Measurements from ENCODE around the gene CCDC34.

CCDC34 gene

GRCh38 chr11:27295928-27296327, 67.1 kb downstream of the CCDC34 start:
- H3K79me2 ChIP-seq (ENCODE audit: insufficient read depth, low read length) = no peaks in the 10 kb centered on the region
- no peak overlapping the region for H3K27ac ChIP-seq (ENCODE audit: low read length)
- no peak overlapping the region for H3K4me2 ChIP-seq (ENCODE audit: insufficient read depth, low read length)
- no peaks in the 10 kb centered on the region for H3K4me1 ChIP-seq (ENCODE audit: insufficient read depth, low read length)
- H4K20me1 ChIP-seq (ENCODE audit: insufficient read depth, low read length) = no peaks in the 10 kb centered on the region
- H3K27me3 ChIP-seq (ENCODE audit: insufficient read depth, low read length, poor library complexity) = no peaks in the 10 kb centered on the region
- H3K4me3 ChIP-seq (ENCODE audit: low read depth in 1 of 2, low read length in 2 of 2) = no peak overlapping the region
- peaks cover 11% of the 10 kb centered on the region for H3K9me3 ChIP-seq (ENCODE audit: insufficient read depth, low read length, severe bottlenecking)
- TF ChIP-seq, protein P1, sequence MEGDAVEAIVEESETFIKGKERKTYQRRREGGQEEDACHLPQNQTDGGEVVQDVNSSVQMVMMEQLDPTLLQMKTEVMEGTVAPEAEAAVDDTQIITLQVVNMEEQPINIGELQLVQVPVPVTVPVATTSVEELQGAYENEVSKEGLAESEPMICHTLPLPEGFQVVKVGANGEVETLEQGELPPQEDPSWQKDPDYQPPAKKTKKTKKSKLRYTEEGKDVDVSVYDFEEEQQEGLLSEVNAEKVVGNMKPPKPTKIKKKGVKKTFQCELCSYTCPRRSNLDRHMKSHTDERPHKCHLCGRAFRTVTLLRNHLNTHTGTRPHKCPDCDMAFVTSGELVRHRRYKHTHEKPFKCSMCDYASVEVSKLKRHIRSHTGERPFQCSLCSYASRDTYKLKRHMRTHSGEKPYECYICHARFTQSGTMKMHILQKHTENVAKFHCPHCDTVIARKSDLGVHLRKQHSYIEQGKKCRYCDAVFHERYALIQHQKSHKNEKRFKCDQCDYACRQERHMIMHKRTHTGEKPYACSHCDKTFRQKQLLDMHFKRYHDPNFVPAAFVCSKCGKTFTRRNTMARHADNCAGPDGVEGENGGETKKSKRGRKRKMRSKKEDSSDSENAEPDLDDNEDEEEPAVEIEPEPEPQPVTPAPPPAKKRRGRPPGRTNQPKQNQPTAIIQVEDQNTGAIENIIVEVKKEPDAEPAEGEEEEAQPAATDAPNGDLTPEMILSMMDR (IDR thresholded peaks at IDR 0.05; ENCODE audit: borderline replicate concordance, extremely low read depth, low read length, poor library complexity, severe bottlenecking) = no peak
- no peak for TF ChIP-seq EZH2 (IDR thresholded peaks at IDR 0.05; ENCODE audit: borderline replicate concordance, low read depth, low read length, severe bottlenecking)
- H3K9ac ChIP-seq (ENCODE audit: low read depth, low read length) = no peak overlapping the region
- DNase-seq (no peak), ATAC-seq (ENCODE audit: insufficient read depth, low read depth) (no peak)
- H3K36me3 ChIP-seq (ENCODE audit: insufficient read depth, low read length) = no peaks in the 10 kb centered on the region
- H2AFZ ChIP-seq (ENCODE audit: low read depth, low read length) = no peak overlapping the region

DNA sequence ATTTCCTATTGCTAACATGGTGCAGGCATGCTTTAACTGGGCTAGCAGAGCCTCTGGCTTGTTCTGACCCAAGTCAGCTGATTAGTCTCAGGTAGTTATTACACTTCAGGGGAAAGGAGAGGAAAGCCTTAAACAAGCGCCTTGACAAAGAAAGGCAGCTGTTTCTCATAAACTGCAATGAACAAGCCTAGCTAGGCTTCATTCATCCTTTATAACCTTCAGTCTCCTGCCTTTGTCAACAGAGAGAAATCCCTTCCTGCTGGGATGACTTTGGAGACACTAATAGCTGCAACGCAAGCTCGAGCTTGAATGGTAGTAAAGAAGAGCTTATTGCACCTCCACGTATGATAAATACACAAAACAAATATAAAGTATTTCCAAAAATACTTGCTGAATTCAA, 68.4 kb downstream of the CCDC34 start:
- H3K9me3 ChIP-seq (ENCODE audit: insufficient read depth, low read length, severe bottlenecking) = peaks cover 13% of the 10 kb centered on the region
- no peaks in the 10 kb centered on the region for H3K4me1 ChIP-seq (ENCODE audit: insufficient read depth, low read length)
- H3K27ac ChIP-seq (ENCODE audit: low read length) = no peak overlapping the region
- no peak overlapping the region for H2AFZ ChIP-seq (ENCODE audit: low read depth, low read length)
- H3K4me3 ChIP-seq (ENCODE audit: low read depth in 1 of 2, low read length in 2 of 2) = no peak overlapping the region
- H3K4me2 ChIP-seq (ENCODE audit: insufficient read depth, low read length) = no peak overlapping the region
- no peaks in the 10 kb centered on the region for H4K20me1 ChIP-seq (ENCODE audit: insufficient read depth, low read length)
- no peaks in the 10 kb centered on the region for H3K36me3 ChIP-seq (ENCODE audit: insufficient read depth, low read length)
- no peaks in the 10 kb centered on the region for H3K27me3 ChIP-seq (ENCODE audit: insufficient read depth, low read length, poor library complexity)
- no peak overlapping the region for H3K9ac ChIP-seq (ENCODE audit: low read depth, low read length)
- no peak for DNase-seq
- TF ChIP-seq EZH2 (IDR thresholded peaks at IDR 0.05; ENCODE audit: borderline replicate concordance, low read depth, low read length, severe bottlenecking) = no peak
- TF ChIP-seq, protein P1 (IDR thresholded peaks at IDR 0.05; ENCODE audit: borderline replicate concordance, extremely low read depth, low read length, poor library complexity, severe bottlenecking) = no peak
- no peak for ATAC-seq (ENCODE audit: insufficient read depth, low read depth)
- H3K79me2 ChIP-seq (ENCODE audit: insufficient read depth, low read length) = no peaks in the 10 kb centered on the region

- H3K4me2 ChIP-seq (ENCODE audit: insufficient read depth, low read length) = no peak overlapping the region
- ATAC-seq (ENCODE audit: insufficient read depth, low read depth) (no peak), DNase-seq (no peak)
- TF ChIP-seq, protein P1 (IDR thresholded peaks at IDR 0.05; ENCODE audit: borderline replicate concordance, extremely low read depth, low read length, poor library complexity, severe bottlenecking) = no peak
- no peak for TF ChIP-seq EZH2 (IDR thresholded peaks at IDR 0.05; ENCODE audit: borderline replicate concordance, low read depth, low read length, severe bottlenecking)
- H4K20me1 ChIP-seq (ENCODE audit: insufficient read depth, low read length) = no peaks in the 10 kb centered on the region
- H3K9me3 ChIP-seq (ENCODE audit: insufficient read depth, low read length, severe bottlenecking) = peaks cover 13% of the 10 kb centered on the region
- H3K4me1 ChIP-seq (ENCODE audit: insufficient read depth, low read length) = no peaks in the 10 kb centered on the region
- H3K36me3 ChIP-seq (ENCODE audit: insufficient read depth, low read length) = no peaks in the 10 kb centered on the region
- no peak overlapping the region for H3K9ac ChIP-seq (ENCODE audit: low read depth, low read length)
- no peaks in the 10 kb centered on the region for H3K79me2 ChIP-seq (ENCODE audit: insufficient read depth, low read length)
- H2AFZ ChIP-seq (ENCODE audit: low read depth, low read length) = no peak overlapping the region
- no peak overlapping the region for H3K27ac ChIP-seq (ENCODE audit: low read length)
- H3K4me3 ChIP-seq (ENCODE audit: low read depth in 1 of 2, low read length in 2 of 2) = no peak overlapping the region
- no peaks in the 10 kb centered on the region for H3K27me3 ChIP-seq (ENCODE audit: insufficient read depth, low read length, poor library complexity)
Measured at GRCh38 chr11:27293515-27294417, 69.2 kb downstream of the CCDC34 start.

All from DND-41 (cell line).